ENCODE results near the gene HMCN2.

GRCh38 chr9:130337784-130338380, 72.3 kb downstream of the HMCN2 start:
- TF ChIP-seq SUZ12 (IDR thresholded peaks at IDR 0.05; ENCODE audit: extremely low read depth, insufficient read depth, insufficient read length): no peak
- TF ChIP-seq YY1 (IDR thresholded peaks at IDR 0.05; ENCODE audit: insufficient read depth, insufficient read length): no peak
- no peak for TF ChIP-seq ZNF274 (IDR thresholded peaks at IDR 0.05; ENCODE audit: low read depth, low read length)
